T-helper 22 cell (primary cell): ENCODE measurements around the gene ATP7A.

Source experiments
- DNase-seq: peaks from one replicate; pipeline ENCODE4 v3.0.0-alpha.2; 2020; ENCODE audit warnings: low read depth

ATP7A gene

DNA sequence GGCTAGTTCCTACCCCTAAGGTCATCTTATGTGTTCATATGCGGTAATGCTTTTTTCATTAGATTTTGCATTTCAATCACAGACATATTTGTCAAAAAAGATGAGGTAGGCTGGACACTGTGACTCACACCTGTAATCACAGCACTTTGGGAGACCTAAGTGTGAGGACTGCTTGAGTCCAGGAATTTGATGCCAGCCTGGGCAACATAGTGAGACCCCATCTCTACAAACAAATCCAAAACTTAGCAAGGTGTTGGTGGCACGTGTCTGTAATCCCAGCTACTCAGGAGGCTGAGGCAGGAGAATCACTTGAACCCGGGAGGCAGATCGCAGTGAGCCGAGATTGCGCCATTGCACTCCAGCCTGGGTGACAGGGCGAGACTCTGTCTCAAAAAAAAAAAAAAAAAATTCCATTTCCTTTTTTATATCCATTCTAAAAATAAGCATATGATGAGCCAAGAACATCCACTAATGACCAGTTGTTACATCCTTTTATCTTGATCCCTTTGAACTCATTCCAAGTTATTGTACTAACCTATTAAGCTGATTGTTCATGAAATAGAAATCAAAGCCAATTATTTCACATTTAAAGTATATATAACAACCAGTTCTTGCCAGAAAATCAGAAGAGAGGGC lies 35.5 kb downstream of the ATP7A start:
- no peak for DNase-seq

DNA sequence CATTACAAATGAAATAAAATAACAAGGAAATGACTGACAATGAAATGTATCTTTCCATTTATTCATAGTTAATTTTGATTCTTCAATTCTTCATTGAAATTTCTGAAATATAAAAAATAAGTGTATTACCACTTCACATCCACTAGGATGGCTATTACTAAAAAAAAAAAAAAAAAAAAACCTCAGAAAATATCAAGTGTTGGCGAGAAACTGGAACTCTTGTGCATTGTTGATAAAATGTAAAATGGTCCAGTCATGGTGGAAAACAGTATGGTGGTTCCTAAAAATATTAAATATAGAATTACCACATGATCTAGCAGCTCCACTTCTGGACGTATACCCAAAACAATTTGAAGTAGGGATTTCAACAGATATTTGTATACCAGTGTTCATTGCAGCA lies 36.1 kb downstream of the ATP7A start:
- DNase-seq = no peak

DNA sequence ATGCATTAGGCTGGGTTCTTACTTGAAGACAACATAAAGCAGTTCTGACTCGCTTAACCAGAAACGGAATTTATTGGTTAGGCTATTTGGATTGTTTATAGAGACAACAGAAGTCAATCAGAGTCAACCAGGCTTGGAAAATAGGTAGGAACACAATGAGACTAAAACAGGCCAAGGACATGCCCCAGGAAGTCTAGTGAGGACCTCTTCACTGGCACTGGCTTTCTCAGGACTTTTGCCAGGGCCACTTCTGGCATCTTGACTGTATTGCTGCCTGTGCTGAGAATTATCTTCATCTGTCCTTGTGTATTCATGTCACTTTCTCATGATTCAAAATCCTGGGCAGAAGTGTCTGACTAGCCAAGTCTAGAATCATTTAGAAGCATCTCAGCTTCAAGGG lies 39.3 kb downstream of the ATP7A start:
- DNase-seq = no peak

DNA sequence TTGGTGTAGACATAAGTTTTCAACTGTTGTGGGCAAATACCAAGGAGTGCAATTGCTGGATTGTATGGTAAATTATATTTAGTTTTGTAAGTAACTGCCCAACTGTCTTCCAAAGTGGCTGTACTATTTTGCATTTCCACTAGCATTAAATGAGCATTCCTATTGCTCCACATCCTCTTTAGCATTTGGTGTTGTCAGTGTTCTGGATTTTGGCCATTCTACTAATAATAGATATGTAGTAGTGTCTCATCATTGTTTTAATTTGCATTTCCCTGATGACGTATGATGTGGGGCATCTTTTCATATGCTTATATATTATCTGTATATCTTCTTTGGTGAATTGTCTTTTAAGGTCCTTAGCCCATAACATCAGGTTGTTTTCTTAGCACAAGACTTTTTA lies 41.7 kb downstream of the ATP7A start:
- no peak for DNase-seq

DNA sequence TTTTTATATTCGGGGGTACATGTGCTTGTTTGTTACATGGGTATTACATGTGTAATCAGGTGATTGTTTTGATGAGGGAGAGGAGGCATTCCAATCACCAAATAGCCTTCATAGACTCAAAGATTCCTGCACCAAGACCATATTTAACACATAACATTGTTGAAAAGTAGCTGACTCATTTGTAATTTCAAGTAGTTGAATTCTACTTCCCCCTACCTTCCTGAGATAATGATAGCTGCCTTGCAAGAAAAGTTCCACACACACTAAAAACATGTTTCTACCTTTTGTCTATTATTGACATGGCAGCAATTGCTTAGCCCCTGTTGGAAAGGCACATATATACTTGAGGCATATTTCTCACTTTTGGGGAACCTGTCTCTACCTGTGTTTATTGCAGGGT lies 42.8 kb downstream of the ATP7A start:
- no peak for DNase-seq

DNA sequence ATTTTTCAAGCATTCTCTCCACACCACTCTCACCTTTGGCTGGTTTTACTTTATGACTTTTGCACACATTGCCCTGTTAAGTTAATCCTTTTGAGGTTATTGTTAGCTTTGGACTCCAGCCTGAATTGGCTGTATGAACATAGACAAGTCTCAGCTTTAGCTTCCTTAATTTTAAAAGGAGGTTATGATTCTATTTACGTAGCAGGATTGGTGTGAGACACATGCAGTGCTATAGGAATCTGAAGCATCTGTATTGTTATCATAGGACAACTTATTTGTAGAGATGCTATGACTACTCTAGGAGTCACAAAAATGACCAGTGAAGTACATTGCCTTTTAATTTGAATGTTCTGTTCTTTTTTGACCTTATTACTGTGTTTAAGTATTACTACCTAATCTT lies 43.2 kb downstream of the ATP7A start:
- no peak for DNase-seq

DNA sequence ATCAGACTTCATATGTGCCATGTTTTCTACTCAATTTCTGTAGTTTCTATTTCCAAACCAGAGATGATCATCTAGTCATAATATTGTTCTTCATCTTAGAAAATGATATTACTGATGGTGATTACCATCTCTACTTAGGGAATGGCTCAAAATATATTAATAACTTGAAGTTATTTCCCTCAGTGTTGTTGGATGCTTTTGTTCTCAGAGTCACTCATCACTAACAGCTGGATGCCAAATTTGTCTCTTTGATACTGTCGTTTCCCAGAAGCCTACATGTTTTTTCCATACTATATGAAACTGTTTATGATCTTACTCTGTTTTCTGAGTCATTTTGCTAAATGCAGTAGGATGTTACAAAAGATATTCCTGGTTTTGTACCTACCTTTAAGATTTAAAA lies 50.1 kb downstream of the ATP7A start:
- no peak for DNase-seq

DNA sequence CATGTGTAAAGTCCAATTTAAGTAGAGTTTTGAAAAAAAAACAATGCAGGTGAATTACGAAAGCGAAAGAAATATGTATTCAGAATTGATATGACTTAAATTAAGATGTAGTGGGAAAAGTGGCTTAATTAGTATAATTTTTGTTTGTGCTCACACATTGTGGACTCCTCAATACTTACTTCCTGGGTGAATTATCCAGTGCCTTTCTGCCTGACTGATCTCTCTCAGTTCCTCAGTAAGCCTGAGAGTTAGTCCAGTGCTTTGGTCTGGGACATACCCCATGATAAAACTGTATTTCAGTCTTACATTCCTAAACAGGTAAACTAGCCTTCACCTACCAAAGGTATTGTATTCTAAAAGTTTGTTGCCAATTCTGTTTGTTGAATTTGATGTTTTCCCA lies 50.6 kb downstream of the ATP7A start:
- no peak for DNase-seq

DNA sequence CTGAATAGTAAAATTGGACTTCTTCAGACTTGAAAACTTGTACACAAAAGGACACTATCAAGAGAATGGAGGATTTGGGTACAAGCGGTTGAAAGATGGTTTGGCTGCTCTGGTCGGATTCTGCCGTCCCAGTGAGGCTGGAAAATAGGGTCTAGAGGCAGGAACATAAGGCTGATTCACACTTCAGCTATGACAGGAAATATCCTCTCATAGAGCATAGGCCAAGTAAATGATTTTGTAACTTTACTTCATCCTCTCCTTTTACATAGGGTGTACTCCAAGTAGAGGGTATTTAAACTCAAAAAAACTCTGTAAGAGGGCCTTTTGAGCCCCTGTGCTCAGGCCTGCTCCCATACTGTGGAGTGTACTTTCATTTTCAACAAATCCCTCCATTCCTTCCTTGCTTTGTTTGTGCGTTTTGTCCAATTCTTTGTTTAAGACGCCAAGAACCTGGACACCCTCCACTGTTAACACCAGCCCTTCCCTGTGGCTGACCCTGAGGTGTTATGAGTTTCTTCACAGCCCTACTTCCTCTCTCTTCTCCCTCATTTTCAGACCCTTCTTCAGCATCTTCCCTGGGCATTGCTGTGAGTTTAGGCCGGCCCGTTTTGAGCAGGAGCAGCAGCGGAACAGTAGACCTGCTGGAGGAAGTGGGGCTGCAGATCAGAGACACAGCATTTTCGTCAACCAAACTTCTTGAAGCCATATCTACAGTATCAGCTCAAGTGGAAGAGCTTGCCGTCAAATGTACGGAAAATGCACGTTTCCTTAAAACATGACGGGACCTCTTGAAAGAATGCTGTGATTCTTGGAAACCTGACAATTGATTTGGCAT lies 51.8 kb downstream of the ATP7A start:
- no peak for DNase-seq

DNA sequence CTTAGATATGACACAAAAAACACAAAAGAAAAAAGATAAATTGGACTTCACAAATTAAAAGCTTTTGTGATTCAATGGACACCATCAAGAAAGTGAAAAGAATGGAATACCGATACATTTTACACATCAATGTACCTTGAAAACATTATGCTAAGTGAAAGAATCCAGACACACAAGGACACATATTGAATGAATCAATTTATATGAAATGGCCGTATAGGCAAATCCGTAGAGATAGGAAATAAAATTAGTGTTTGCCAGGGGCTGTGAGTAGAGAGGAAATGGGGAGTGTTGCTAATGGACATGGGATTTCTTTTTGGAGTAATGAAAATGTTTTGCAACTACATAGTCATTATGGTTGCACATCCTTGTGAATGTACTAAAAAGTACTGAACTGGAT lies 55.9 kb downstream of the ATP7A start:
- no peak for DNase-seq

DNA sequence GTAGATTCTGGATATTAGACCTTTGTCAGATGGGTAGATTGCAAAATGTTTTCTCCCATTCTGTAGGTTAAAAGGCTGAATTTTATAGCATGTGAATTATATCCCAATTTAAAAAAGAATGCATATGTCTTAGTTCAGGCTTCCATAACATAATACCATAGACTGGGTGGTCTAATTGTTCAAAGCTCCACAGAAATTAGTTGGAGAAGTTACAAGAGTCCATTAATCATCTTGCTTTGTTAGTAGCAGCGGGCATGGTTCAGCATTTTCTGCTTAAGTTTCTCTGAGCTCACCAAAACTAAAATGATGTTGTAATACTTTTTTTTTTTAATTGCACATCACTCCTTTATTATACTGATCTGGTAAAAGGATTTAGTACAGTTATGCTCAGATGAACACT lies 57.1 kb downstream of the ATP7A start:
- DNase-seq = no peak

DNA sequence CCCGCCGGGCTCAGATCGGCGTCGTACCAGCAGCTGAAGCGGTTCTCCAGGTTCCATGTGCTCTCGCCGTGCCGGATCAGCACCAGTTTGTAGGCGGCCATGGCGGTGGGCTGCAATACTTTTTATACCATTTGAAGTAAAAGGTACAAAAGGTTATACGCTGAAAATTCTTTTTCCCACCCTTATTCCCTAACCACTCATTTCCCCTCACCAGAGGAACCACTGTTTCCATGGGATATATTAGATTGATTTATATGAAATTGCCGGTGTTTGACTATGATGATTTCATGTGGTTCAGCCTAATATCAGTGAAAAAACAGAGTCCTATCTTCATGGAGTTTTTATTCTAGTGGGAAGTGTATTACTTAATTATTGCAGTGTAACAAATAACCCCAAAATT lies 59.0 kb downstream of the ATP7A start, which contains the start of gene PGAM4:
Gene PGAM4, minus strand, starts transcription at position 101 of the 400 bp plus-strand sequence. Its CDS starts 0 bp downstream, at position 101.
- no peak for DNase-seq

DNA sequence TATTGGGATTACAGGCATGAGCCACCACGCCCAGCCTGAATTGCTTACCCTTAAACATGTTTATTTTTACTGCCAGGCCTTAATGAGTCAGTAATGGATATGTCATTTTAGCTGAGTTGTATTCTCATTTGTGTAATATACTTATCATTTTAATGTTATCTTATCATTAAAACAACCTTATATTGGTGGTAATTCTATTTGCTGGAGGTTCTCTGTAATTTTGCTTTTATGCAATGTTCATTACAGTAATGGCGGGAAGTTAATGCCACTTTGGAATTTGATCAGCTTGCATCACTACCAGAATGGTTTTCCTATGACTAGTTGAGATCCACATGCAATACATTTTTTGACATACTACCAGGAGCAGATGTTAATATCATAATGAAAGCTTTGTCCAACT lies 65.3 kb downstream of the ATP7A start:
- no peak for DNase-seq

DNA sequence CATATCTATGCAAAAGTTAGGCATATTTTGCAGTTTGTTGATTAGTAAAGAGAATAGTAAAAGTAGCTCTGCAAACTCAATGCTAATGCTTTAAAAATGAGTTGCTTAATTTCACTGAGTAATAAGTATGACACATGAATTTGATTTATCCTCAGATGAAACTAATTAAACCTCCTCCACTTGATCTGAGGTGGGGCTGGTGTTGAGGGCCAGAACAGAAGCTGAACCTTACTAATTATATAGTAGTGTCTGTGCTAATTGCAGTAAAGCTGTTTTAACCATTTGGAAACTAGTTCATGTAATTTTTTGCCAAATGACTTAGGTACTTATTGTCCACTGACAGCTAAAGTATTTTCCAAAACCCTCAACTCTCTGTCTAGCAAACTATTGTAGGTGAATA lies 66.6 kb downstream of the ATP7A start:
- no peak for DNase-seq

DNA sequence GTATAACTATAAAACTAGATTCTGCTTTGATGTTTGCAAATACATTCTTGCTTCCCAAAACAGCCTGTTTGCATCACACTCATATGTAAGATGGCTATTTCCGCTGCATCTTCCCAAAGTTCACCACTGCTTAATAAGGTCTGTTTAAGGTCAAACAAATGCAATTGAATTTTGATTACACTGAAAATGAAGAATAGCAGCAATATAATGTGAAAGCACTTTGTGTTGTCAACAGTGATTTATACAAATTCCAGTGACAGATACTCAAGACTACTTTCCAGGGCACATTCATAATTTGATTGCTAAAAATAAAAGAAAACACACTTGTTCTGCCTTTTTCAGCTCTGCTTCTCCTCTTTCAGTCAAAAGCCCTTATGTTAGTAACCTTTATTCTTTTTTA lies 67.0 kb downstream of the ATP7A start:
- no peak for DNase-seq

DNA sequence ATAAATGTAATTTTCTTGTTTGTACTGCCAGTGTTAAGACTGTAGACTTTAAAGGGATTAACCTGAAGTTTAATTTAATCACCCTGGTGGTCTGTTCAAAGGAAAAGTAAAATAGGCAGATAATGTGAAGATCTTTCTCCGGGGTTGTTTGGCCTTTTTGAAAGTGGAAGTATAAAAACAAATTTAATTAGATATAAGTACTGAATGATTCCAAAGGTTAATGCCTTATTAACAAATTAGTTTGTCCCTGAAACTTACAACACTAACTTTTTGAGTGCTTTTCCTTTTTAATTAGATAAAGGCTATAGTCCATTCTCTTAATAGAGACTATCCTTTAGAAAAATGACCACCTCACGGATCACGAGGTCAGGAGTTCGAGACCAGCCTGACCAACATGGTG lies 69.4 kb downstream of the ATP7A start:
- DNase-seq = no peak

DNA sequence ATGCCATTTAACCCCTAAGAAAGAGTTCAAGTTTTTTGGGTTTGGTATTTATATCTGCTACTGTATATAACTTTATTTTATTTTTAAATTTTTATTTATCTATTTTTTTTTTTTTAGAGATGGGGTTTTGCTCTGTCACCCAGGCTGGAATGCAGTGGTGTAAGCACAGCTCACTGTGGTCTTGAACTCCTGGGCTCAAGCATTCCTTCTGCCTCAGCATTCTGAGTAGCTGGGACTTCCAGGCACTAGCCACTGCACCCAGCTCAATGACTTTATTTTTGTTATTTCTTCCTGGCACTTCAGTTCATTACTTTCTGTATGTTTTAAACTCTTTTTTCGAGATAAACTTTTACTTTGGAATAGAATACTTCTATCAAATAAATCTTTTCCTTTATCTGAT lies 101.4 kb downstream of the ATP7A start:
- DNase-seq = no peak

DNA sequence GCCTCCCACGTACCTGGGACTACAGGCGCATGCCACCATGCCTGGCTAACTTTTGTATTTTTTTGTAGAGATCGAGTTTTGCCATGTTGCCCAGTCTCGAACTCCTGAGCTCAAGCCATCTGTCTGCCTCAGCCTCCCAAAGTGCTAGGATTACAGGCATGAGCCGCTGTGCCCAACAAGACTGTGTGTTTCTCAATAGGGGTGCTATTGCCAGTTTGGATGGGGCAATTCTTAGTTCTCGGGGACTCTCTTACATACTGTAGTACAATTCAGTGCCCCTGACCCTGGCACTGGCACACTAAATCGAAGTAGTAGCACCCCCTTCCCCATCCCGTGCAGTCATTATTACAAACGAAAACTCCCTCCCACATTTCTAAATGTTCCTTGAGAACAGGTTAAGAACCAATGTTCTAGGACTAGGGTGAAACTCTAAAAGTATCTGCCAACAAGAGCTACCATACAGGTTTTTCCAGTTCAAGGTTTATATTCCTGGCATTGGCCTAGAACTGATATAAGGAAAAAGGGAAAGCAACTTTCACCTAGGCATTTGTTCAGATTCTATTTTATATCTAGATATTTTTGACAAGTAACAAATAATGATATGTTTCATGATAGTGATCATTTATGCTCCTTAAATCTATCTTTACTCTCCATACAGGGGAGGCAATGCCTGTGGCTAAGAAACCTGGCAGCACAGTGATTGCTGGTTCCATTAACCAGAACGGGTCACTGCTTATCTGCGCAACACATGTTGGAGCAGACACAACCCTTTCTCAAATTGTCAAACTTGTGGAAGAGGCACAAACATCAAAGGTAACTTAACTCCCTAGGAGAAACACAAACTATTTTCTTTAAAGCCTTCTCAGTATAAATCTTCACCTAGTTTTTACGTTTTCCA lies 109.3 kb downstream of the ATP7A start:
- no peak for DNase-seq

DNA sequence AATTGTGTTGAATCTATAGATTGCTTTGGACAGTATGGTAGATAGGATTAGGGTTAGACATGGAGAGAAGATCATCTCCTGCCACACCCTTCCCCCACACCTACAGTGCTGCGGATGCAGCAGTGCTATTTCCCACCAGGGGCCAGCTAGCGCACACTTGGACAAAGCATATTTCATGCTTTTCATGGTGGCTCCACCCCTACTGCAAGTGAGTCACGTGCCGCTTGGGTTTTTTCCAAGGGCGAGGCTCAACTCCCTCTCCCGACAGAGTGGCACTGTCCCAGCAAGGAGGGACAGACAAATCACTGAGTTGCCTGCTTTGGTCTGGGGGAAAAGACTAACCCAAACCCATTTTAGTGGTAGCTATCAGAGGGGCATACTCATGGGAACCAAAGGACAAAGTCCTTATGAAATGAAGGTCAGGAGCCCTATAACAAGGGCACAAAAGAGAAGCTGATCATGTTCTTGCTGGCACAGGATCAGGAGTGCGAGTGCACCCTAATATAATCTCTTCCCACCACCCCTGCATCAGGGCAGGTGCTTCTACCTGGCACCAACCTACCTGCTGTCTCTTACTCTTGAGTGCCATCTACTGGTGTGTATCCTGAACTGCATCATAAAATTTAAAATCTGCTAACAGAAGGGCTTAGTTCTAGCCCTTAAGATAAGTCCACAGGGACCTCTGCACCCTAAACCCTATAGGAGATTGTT lies 114.0 kb downstream of the ATP7A start:
- DNase-seq = no peak

DNA sequence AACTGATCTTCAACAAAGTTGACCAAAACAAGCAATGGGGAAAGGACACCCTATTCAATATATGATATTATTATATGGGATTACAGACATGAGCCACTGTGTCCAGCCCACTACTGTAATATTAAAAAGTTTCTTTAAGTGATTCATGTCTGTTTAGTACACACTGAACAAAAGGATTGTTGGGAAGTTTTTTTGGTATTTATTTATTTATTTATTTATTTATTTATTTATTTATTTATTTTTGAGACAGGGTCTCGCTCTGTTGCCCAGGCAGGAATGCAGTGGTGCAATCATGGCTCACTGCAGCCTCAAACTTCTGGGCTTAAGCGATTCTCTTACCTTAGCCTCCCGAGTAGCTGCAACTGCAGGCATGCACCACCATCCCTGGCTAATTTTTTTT lies 117.3 kb downstream of the ATP7A start:
- no peak for DNase-seq

DNA sequence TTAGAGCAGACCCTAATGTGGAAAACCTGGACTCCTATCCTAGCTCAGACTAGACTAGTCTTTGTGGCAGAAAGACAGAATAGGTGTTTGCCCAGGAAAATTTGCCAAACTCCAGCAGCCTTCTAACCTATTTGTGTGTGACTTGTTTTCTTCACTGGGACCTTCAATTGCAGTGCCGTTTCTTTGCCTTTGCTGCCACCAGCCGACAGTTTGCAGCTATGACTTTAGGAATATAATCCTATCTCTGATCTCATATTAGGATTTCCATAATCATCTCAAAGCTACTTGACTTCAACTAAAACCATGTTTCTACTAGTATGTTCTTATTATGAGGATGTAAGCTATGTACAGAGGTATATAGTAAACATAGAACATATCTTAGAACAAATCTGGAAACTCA lies 119.2 kb downstream of the ATP7A start:
- DNase-seq = no peak

DNA sequence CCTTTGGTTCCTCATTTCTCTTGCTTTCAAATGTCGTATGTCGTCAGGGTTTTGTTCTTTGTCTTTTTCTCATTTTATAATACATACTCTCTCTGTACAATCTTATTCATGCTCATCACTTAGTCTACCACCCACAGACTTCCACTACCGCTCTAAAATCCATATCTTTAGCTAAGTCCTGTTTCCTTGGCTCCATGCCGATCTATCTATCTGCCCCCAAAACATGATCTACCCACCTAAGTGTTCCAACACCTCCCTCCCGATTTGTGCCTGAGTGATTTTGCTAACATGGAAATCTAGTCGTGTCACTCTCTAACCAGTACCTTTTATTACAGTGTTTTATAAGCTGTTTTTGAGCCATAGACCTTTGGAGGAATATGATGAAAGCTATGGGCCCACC lies 124.6 kb downstream of the ATP7A start:
- DNase-seq = no peak
